ENCODE measurements around the gene TMEM191C.
"Not testable (repeated sequence)": the region's sequence is repeated elsewhere in the genome, so short reads cannot be mapped to it uniquely, and the experiment has no call there.

GRCh38 chr22:21417853-21418252 is 49.3 kb upstream of the TMEM191C start:
- not testable (repeated sequence) for TF ChIP-seq EZH2 (IDR thresholded peaks at IDR 0.05); POLR2AphosphoS5 (IDR thresholded peaks at IDR 0.05; ENCODE audit: borderline replicate concordance, low read depth, low read length)
